Endometrial microvascular endothelial cells (primary cell): ENCODE data around the gene DOCK10. TPM values are rescaled to one million over a fixed set of nuclear protein-coding genes. Genes with fewer than 3 reads are reported as not detected.

Source experiments
- in situ Hi-C: cut with HindIII; loops from 2 replicates; pipeline ENCODE4 v1.10.0; 2017; ENCODE audit warnings: low sequenced_read_pairs, low pct_unique_long_range_greater_than_20kb; ENCODE audit errors: inconsistent ontology term
- total RNA-seq: library from RNA; depleted of rRNA; stranded (reverse); fragments of >200 nt; gene quantifications from one replicate; pipeline ENCODE4 v1.2.3, GENCODE V29; 2015; ENCODE audit errors: inconsistent ontology term

DOCK10 gene
- total RNA-seq, 1 donor from 2014 or later: 16.0 TPM

- in situ Hi-C loops: no loop called here
These were observed 166.4 kb downstream of the DOCK10 start for GRCh38 chr2:224875841-224876240.

DNA sequence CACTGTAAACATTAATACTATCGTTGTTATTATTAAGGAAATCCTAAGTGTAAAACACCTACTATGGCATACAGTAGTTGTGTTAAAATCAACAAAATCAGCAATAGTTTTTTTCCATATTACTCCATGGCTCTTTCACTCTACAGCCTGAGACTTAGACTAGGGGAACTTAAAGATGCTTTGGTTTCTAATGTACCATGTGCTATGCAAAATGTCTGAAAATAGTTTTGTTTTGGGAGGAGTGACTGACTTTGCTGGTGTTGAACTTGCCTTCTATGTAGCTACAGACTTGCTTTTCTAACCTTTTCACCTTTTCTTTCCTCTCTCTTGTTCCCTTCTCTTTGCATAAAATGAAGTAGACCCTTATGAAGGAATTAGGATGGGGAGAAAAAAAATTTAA is 167.1 kb downstream of the DOCK10 start:
- in situ Hi-C loops: no loop called here

GRCh38 chr2:224871813-224872212 is 170.5 kb downstream of the DOCK10 start:
- in situ Hi-C loops: no loop called here

DNA sequence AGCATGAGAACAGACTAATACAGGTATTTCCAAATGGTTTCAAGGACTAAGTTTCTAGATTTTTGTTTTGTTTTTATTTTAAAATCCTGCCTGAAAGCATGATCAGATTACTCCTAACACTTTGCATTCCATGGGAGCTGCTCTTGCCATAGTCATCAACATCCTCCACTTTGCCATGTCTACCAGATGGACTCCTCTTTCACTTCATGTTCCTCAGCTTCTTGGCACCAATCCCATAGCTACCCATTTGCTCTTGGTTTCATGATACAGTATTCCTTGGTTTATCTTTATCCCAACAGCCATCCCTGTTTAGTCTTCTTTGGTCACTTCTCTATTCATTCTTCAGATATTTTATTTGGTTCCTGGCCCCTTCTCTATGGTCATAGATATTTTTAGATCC is 171.9 kb downstream of the DOCK10 start:
- in situ Hi-C loops: no loop called here

DNA sequence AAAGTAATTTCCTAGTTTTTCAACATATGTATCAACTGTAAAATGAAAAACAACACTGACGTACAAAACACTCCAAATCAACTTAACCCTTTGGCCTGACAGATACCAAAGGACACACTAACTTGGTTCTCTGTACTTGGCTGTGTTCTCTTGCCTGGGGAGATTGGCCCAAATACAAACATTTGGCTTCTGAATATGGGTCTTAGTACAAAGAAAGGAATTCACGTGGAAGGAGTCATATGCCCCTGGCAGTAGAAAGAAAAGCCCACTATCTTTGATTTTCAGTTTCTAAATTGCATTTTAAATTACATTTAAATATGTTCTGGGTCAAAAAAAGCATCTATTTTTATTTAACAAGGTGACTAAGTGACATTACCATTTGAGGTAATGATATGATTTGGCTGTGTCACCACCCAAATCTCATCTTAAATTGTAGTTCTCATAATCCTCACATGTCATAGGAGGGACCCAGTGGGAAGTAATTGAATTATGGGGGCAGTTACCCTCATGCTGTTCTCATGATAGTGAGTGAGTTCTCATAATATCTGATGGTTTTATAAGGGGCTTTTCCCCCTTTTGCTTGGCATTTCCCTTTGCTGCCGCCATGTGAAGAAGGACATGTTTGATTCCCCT is 172.6 kb downstream of the DOCK10 start:
- in situ Hi-C loops: no loop called here

- in situ Hi-C loops: no loop called here
These were observed 177.3 kb downstream of the DOCK10 start for GRCh38 chr2:224865016-224865415.

DNA sequence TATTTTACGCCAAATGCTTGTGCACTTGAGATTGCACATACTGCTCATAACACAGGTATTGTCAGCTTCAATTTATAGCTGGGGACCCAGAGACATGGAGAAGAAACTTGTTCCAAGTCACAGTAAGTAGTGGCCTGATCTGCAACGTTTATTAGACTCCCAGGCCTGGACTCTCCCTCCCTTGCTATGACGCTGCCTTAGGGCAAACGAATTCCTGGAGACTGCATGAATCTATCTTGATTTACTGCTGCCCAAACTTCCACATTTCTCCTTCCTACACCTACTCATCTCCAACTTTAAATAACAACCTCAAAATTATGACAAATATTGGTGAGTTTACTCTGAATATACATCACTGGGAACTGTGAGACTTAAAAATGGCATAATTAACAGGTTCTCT is 181.0 kb downstream of the DOCK10 start:
- in situ Hi-C loops: no loop called here

DNA sequence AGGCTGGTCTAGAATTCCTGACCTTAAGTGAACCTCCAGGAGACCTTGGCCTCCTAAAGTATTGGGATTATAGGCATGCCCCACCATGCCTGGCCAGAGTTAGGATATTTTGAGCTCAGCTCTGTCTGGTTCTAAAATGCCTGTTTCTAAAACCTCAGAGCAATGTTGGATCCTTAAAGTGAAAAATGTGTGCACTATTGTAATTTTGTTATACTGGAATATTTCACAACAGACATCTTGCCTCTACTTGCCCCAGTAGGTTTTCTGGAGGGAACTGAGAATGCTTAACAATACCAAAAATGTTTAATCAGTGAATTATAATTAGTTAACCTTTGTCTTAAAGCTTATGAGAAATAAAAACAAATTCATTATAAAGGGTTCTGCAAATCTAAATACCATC is 181.5 kb downstream of the DOCK10 start:
- in situ Hi-C loops: no loop called here

GRCh38 chr2:224851811-224852210 is 190.5 kb downstream of the DOCK10 start:
- in situ Hi-C loops: no loop called here

GRCh38 chr2:224850081-224850480 is 192.2 kb downstream of the DOCK10 start:
- in situ Hi-C loops: no loop called here

DNA sequence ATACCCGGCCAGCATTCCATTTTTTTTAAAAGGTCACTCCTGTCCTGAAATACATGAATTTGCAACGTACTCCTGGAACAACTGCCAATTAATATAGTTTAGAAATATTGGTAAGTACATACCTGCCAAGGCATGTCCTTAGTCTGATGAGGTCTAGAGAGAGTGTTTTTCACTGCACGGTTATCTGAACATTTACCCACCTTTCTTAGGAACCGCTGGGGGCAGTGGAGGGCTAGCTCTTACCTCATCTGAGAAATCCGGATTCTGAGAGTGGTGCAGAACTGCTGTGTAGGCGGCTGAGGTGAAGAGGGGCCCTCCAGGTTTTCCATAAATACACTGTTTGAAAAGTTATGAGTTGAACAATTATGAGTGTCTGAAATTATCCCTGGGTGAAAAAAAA is 193.0 kb downstream of the DOCK10 start:
- in situ Hi-C loops: no loop called here

GRCh38 chr2:224847961-224848850 is 194.1 kb downstream of the DOCK10 start:
- in situ Hi-C loops: no loop called here

DNA sequence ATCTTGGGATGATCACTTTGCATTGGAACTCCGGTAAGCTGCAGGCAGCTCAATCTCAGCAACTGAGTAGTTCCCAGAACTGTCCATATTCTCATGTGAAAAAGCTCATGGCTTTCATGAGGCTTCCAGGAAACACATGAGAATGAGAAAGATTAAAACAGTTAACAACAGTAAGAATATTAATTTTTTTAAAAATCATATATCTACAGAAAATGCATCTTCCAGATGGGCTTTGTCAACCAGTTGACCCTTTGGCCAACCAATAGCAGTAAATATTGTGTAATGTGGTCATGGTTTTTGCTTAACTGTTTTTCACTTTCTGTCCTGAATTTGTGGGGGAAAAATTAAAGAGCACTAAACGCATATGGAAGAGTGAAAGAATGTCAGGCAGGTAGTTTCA is 194.9 kb downstream of the DOCK10 start:
- in situ Hi-C loops: no loop called here

GRCh38 chr2:224846686-224847085 is 195.6 kb downstream of the DOCK10 start:
- in situ Hi-C loops: no loop called here

DNA sequence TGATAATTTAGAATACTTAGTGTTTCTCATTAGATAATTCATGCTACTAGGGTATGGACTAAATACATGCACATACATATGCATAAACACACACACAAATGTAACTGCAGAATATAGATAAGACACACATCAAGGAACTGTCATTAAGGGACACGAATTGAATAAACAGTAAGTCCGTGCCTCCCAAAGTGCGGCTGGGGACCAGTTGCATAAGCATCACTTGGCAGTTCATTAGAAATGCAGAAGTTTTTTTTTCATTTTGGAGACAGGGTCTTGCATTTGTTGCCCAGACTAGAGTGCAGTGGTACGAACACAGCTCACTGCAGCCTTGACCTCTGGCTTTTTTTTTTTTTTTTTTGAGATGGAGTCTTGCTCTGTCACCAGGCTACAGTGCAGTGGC is 196.1 kb downstream of the DOCK10 start:
- in situ Hi-C loops: no loop called here

- in situ Hi-C loops: no loop called here
These were observed 199.1 kb downstream of the DOCK10 start for GRCh38 chr2:224843141-224843540.

DNA sequence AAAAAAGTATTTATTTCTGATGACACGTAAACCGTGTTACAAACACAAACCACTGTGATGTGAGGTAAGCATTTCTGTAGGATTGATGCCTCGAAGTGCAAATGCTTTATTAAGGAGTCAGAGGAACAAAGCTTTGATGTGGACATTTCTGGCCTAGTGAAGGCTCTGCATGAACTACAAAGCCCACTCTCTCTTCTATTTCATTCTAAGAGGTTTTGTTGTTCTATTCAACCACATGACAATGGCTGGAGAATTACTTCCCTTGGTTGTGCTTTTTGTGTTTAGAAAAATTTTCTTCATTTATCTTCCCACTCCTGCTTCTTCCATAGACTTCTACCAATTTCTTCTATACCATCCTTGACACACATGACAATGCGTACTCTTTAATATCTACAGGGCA is 200.4 kb downstream of the DOCK10 start:
- in situ Hi-C loops: no loop called here

GRCh38 chr2:224838335-224838734 is 203.9 kb downstream of the DOCK10 start:
- in situ Hi-C loops: no loop called here

DNA sequence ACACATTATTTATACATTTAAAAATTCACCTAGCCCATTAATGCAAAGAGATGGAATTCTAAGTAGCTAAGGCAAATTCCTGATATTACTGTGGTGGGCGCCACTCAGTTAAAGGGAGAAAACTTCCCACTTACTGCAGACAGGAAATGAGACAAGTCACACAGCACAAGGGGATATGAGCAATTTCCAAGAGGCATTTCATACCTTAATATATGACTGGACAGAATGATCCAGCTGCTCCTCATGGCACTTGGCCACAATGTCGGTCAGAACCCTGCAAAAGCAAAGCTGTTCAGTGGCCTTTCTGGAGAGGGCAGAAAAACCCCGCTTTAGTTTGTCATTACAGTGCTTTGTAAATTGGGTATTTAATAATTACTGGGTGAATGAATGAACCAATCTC is 204.7 kb downstream of the DOCK10 start:
- in situ Hi-C loops: no loop called here

DNA sequence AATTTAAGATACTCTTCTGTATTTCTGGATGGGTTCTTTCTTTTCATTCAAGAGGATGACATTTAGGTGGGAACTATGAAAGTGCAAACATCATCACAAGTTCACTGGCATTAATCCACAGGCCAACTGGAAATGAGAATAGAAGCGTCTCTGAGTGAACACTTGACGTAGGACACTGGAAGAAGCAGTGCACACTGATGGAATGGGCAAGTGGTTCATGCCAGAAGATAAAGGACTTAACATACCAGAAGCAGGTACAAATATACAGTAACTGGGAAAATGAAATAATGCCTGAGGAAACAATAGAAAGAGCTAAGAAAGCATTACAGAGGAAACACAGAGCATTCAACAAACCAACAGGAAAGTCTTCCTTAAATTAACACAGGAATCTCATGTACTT is 205.2 kb downstream of the DOCK10 start:
- in situ Hi-C loops: no loop called here
